ENCODE results near the gene ELMO2.

DNA sequence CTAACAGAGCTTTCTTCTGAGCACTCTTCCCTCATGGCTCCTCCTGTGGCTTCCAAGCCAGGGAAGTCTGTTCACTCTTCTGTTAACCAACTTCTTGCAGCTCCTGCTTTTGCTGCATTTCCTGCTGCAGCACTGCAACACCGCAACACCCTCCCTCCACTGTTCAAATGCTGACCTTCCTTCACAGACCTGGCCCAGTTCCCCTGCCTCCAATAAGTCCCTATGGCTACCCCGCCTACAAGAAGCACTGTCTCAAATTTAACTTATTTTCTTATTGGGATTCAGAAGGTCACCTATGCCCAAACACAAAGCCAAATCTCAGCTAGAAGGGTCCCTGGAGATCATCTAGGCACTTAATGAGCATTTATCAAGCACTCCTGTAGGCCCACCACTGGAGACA, 44.6 kb downstream of the ELMO2 start:
- TF ChIP-seq, protein P1, sequence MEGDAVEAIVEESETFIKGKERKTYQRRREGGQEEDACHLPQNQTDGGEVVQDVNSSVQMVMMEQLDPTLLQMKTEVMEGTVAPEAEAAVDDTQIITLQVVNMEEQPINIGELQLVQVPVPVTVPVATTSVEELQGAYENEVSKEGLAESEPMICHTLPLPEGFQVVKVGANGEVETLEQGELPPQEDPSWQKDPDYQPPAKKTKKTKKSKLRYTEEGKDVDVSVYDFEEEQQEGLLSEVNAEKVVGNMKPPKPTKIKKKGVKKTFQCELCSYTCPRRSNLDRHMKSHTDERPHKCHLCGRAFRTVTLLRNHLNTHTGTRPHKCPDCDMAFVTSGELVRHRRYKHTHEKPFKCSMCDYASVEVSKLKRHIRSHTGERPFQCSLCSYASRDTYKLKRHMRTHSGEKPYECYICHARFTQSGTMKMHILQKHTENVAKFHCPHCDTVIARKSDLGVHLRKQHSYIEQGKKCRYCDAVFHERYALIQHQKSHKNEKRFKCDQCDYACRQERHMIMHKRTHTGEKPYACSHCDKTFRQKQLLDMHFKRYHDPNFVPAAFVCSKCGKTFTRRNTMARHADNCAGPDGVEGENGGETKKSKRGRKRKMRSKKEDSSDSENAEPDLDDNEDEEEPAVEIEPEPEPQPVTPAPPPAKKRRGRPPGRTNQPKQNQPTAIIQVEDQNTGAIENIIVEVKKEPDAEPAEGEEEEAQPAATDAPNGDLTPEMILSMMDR (IDR thresholded peaks at IDR 0.05) = no peak
- TF ChIP-seq MYBL2 (CRISPR knock-in tag; IDR thresholded peaks at IDR 0.05) (no peak), SP1 (CRISPR knock-in tag; conservative IDR thresholded peaks at IDR 0.05) (no peak), ZNF219 (CRISPR knock-in tag; IDR thresholded peaks at IDR 0.05; ENCODE audit: borderline replicate concordance) (no peak), CREM (CRISPR knock-in tag; IDR thresholded peaks at IDR 0.05) (no peak), ZNF263 (CRISPR knock-in tag; IDR thresholded peaks at IDR 0.05; ENCODE audit: low read depth) (no peak)
- TF ChIP-seq, protein P2, sequence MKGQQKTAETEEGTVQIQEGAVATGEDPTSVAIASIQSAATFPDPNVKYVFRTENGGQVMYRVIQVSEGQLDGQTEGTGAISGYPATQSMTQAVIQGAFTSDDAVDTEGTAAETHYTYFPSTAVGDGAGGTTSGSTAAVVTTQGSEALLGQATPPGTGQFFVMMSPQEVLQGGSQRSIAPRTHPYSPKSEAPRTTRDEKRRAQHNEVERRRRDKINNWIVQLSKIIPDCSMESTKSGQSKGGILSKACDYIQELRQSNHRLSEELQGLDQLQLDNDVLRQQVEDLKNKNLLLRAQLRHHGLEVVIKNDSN (CRISPR knock-in tag; IDR thresholded peaks at IDR 0.05) = no peak
- TF ChIP-seq, protein P3, sequence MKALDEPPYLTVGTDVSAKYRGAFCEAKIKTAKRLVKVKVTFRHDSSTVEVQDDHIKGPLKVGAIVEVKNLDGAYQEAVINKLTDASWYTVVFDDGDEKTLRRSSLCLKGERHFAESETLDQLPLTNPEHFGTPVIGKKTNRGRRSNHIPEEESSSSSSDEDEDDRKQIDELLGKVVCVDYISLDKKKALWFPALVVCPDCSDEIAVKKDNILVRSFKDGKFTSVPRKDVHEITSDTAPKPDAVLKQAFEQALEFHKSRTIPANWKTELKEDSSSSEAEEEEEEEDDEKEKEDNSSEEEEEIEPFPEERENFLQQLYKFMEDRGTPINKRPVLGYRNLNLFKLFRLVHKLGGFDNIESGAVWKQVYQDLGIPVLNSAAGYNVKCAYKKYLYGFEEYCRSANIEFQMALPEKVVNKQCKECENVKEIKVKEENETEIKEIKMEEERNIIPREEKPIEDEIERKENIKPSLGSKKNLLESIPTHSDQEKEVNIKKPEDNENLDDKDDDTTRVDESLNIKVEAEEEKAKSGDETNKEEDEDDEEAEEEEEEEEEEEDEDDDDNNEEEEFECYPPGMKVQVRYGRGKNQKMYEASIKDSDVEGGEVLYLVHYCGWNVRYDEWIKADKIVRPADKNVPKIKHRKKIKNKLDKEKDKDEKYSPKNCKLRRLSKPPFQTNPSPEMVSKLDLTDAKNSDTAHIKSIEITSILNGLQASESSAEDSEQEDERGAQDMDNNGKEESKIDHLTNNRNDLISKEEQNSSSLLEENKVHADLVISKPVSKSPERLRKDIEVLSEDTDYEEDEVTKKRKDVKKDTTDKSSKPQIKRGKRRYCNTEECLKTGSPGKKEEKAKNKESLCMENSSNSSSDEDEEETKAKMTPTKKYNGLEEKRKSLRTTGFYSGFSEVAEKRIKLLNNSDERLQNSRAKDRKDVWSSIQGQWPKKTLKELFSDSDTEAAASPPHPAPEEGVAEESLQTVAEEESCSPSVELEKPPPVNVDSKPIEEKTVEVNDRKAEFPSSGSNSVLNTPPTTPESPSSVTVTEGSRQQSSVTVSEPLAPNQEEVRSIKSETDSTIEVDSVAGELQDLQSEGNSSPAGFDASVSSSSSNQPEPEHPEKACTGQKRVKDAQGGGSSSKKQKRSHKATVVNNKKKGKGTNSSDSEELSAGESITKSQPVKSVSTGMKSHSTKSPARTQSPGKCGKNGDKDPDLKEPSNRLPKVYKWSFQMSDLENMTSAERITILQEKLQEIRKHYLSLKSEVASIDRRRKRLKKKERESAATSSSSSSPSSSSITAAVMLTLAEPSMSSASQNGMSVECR (CRISPR knock-in tag; IDR thresholded peaks at IDR 0.05; ENCODE audit: borderline replicate concordance) = no peak
- TF ChIP-seq, protein P4, sequence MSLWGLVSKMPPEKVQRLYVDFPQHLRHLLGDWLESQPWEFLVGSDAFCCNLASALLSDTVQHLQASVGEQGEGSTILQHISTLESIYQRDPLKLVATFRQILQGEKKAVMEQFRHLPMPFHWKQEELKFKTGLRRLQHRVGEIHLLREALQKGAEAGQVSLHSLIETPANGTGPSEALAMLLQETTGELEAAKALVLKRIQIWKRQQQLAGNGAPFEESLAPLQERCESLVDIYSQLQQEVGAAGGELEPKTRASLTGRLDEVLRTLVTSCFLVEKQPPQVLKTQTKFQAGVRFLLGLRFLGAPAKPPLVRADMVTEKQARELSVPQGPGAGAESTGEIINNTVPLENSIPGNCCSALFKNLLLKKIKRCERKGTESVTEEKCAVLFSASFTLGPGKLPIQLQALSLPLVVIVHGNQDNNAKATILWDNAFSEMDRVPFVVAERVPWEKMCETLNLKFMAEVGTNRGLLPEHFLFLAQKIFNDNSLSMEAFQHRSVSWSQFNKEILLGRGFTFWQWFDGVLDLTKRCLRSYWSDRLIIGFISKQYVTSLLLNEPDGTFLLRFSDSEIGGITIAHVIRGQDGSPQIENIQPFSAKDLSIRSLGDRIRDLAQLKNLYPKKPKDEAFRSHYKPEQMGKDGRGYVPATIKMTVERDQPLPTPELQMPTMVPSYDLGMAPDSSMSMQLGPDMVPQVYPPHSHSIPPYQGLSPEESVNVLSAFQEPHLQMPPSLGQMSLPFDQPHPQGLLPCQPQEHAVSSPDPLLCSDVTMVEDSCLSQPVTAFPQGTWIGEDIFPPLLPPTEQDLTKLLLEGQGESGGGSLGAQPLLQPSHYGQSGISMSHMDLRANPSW (CRISPR knock-in tag; conservative IDR thresholded peaks at IDR 0.05; ENCODE audit: low read depth) = no peak
